ENCODE measurements around the gene LSM7.
"Not testable (repeated sequence)": the region's sequence is repeated elsewhere in the genome, so short reads cannot be mapped to it uniquely, and the experiment has no call there.

LSM7 gene

DNA sequence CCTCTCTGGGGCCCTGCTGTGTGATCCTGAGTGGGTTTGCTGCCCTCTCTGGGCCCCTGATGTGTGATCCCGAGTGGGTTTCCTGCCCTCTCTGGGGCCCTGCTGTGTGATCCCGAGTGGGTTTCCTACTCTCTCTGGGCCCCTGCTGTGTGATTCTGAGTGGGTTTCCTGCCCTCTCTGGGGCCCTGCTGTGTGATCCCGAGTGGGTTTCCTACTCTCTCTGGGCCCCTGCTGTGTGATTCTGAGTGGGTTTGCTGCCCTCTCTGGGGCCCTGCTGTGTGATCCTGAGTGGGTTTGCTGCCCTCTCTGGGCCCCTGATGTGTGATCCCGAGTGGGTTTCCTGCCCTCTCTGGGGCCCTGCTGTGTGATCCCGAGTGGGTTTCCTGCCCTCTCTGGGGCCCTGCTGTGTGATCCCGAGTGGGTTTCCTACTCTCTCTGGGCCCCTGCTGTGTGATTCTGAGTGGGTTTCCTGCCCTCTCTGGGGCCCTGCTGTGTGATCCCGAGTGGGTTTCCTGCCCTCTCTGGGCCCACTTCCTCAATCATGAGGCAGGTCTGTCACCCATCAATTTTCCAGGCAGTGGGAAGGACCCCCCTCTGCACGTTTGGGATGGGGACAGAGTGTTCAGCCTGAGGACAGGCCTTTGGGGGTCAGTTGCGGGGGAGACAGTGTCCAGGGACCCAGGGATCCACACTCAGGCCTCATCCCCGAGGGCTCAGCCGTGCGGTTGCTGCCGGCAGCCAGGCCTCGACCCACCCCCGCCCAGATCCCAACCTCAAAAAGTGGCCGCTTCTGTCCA, 46.9 kb downstream of the LSM7 start:
- not testable (repeated sequence) for DNase-seq (ENCODE audit: low read depth in 4 of 4, low spot score in 1 of 4)

DNA sequence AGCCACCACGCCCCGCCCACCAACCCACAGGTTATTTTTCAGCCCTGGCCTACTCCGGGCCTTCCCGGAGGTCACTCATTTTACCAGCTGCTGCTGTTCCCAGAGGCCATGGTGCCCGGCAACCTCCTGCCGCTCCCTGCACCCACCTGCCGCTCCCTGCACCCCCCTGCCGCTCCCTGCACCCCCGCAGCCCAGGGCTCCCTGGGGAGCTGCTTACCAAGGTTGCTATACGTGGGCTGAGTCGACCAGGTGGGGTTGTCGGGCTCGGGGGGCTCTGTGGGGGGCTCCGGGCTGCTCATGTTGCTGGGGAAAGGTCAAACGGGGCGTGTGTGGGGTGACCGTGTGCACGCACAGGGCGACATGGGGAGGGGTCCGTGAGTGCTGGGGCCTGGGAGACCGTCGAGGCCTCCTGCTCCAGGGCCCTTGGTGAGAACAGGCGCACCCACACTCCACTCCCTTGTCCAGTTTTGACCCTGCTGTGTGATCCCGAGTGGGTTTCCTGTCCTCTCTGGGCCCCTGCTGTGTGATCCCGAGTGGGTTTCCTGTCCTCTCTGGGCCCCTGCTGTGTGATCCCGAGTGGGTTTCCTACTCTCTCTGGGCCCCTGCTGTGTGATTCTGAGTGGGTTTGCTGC, 47.6 kb downstream of the LSM7 start:
- DNase-seq (ENCODE audit: low read depth in 4 of 4, low spot score in 1 of 4), result no peak

DNA sequence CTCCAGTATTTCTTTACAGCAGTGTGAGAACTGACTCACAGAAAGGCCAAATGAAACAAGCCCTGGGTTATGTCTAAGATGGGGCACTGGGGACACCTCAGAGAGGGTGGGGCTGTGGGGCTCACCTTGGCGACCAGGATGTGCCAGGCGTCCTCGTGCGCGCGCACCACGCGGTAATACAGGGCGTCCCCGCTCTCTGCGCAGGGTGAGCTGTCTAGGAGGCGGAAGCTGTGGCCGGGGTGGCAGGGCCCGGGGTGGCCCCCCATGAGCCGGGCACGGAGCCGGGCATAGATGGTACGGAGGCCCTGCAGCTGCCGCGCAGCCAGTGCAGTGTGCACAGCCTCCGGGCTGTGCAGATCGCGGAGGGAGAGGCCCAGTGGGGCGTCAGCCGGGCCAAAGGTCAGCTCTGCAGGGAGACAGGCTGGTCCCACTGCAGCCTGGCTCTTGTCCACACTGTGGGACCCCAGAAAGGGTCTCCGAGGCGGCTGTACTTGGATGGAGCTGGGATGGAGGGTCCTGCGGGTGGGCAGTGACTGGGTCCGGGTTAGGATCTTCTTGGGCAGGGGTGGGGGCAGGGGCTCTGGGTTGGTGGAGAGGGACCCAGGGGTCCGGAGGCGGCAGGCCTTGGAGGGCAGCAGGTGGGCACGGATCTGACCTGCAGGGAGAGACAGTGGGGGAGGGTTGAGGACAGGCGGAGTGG, 49.8 kb downstream of the LSM7 start:
- DNase-seq (ENCODE audit: low read depth in 4 of 4, low spot score in 1 of 4), result no peak

DNA sequence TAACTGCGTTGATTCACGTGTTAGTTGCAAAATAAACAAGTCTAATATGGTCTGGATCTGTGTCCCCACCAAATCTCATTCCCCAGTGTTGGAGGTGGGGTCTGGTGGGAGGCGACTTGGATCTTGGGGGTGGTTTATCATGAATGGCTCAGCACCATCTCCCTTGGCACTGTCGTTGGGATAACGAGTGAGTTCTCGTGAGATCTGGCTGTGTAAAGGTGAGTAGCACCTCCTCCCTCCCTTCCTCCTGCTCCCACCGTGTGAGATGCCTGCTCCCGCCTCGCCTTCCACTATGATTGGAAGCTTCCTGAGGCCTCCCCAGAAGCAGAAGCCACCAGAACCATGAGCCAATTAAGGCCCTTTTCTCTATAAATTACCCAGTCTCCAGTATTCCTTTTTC, 51.2 kb downstream of the LSM7 start:
- no peak for DNase-seq (ENCODE audit: low read depth in 4 of 4, low spot score in 1 of 4)

DNA sequence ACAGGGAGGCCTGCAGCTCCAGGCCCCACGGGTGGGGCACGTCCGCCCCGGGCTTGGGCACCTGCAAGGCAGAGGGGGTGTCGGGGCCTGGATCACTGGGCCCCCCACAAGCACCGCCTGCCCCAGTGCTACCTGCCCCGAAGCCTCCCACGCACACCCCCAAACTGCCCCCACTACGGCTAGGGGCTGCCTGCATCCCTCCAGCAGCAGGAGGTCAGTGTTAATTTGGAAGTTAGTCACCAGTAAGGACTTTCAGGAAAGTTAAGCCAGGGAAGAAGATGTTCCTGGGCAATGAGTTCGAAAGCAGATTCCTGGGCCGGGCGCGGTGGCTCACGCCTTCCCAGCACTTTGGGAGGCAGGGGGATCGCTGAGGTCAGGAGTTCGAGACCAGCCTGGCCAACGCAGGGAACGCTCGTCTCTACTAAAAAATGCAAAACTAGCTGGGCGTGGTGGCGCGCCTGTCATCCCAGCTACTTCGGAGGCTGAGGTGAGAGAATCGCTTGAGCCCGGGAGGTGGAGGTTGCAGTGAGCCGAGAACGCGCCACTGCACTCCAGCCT, 51.9 kb downstream of the LSM7 start:
- no peak for DNase-seq (ENCODE audit: low read depth in 4 of 4, low spot score in 1 of 4)

DNA sequence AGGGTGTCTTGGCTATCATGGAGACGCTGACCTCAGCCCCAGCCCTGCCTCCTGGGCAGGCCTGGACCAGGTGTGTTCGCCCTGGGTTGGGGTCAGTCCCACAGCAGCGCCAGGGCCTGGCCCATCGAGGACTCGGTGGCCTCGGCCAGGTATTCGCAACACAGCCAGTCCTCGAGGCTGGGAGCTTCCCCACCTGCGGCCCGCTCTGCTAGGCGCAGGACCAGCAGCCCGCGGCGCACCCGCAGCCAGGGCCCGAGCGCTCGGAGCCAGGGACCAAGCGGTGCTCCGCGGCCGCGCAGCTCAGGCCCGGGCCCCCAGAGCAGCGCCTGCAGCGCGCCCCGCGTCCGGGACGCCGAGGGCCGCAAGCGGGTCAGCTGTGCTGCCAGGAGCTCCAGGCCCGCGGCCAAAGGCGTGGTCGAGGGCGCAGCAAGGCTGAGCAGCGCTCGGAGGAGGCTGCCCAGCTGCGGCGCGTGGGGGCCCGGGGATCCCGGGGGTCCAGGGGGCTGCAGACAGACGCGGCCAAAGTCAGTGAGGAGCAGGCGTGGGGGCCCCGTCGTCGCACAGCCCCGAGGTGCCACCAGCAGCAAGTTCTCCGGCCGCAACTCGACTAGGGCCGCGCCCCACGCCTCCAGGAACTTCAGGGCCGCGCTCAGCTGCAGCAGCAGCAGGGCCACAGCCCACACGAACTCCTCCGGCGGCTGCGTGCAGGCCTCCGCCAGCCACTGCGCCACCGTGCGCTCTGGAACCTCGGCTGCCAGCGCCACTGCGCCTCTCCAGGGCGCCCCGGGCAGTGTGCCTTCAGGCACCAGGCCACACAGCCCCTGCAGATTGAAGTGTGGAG, 52.6 kb downstream of the LSM7 start:
- DNase-seq (ENCODE audit: low read depth in 4 of 4, low spot score in 1 of 4), result no peak

DNA sequence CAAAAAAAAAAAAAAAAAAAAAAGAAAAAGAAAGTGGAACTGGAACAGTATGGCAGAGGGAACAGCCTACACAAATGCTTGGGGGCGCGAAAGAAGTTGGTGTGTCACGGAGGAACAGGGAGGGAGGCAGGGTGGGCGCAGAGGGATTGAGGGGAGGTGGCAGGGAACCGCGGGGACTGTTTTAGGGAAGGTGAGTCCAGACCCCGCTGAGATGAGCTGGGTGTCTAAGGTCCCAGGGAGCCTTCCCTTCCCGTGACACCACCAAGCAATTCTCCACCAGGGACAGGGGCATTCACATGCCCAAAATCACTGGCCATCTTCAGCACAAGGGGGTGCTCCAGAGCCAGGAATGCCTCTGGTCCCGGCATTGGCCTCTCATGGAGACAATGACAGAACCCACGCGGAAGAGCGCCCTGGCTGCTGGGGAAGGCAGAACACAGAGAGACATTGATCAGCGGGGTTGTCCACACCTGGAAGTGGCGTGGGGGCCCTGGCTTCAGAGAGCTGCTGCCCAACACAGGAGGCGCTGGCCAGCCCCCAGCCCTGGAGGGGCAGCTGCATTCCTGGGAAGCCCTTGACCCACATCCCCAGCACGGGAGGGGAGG, 53.4 kb downstream of the LSM7 start:
- no peak for DNase-seq (ENCODE audit: low read depth in 4 of 4, low spot score in 1 of 4)

DNA sequence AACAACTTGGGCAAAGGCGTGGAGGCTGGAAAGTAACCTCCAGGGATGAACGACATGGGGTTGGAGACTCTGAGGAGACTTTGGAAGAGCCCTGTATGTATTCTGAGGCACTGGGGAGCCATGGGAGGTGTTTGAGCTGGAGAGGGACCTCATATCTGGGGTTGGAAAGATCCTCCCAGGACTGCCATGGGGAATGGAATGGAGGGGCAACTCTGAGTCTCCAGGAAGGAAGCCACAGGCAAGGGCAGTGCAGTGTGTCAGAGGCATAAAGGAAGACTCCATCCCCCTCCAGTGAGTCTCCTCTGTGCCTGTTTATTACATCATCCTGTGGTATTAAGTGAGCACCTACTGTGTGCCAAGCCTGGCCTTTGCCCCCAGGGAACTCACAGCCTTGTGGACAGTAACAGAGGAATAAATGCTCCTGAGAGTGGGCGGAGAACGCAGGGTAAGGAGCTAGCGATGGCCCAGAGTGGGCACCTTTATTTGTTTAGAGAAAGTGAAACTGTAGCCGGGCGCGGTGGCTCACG, 54.1 kb downstream of the LSM7 start:
- no peak for DNase-seq (ENCODE audit: low read depth in 4 of 4, low spot score in 1 of 4)

DNA sequence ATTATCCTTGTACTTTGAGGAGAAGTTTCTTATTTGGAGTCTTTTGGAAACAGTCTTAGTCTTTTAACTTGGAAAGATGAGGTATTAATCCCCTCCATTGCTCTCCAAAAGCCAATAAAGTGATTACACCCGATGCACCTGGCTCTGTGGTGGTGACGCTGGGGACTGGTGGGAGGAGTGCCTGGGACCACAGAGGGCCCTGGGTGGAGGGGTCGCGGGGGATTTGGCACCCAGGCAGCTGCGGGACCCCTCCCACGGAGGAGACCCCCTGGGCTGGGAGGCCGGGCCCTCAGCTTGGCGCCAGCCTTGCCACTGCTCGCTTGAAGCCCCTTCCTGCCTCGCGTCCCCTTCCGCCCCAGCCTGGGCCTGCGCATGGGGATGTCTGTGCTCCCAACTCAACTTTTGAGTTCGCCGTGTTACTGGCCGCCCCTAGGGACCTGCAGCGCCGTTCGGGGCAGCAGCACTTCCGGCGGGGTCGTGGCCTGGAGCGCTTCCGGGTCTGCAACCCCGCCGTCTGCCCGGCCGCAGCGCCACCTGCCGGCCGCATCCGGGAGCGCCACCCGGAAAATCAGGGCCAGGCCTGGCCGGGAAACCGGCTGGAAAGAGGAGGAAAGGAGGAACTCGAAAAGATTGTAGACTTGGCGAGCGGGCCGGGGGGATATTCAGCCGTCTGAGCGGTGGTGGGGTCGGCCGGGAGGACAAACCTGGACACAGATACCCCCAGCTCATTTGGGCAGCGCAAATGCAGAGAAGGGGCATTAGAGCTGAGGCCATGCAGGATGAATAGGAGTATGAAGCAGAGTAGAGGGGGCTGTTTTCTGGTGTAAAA, 54.8 kb downstream of the LSM7 start:
- peak; percentile 49 to 64 (median 58) for DNase-seq (ENCODE audit: low read depth in 4 of 4, low spot score in 1 of 4)
